ENCODE data around the gene IGLL5.

The IGLL5 gene

GRCh38 chr22:22926370-22927195 is 39.0 kb downstream of the IGLL5 start:
- in situ Hi-C loops (cut with MboI; ENCODE audit: low sequenced_read_pairs): no loop called here

- in situ Hi-C loops (cut with MboI; ENCODE audit: low sequenced_read_pairs): no loop called here
These were observed 39.7 kb downstream of the IGLL5 start for GRCh38 chr22:22927196-22927887.

- in situ Hi-C loops (cut with MboI; ENCODE audit: low sequenced_read_pairs): no loop called here
These were observed 40.5 kb downstream of the IGLL5 start for GRCh38 chr22:22927888-22928665.

GRCh38 chr22:22928666-22929380 is 41.2 kb downstream of the IGLL5 start:
- in situ Hi-C loops (cut with MboI; ENCODE audit: low sequenced_read_pairs): no loop called here

GRCh38 chr22:22929381-22930221 is 42.0 kb downstream of the IGLL5 start:
- in situ Hi-C loops (cut with MboI; ENCODE audit: low sequenced_read_pairs): no loop called here

- in situ Hi-C loops (cut with MboI; ENCODE audit: low sequenced_read_pairs): no loop called here
These were observed 42.5 kb downstream of the IGLL5 start for GRCh38 chr22:22930222-22930497.

- in situ Hi-C loops (cut with MboI; ENCODE audit: low sequenced_read_pairs): no loop called here
These were observed 43.2 kb downstream of the IGLL5 start for GRCh38 chr22:22930571-22931556.

- in situ Hi-C loops (cut with MboI; ENCODE audit: low sequenced_read_pairs): no loop called here
These were observed 44.1 kb downstream of the IGLL5 start for GRCh38 chr22:22931557-22932270.

GRCh38 chr22:22932512-22932941 is 44.9 kb downstream of the IGLL5 start:
- in situ Hi-C loops (cut with MboI; ENCODE audit: low sequenced_read_pairs): no loop called here

GRCh38 chr22:22933100-22933806 is 45.6 kb downstream of the IGLL5 start:
- in situ Hi-C loops (cut with MboI; ENCODE audit: low sequenced_read_pairs): no loop called here

GRCh38 chr22:22933807-22934542 is 46.4 kb downstream of the IGLL5 start:
- in situ Hi-C loops (cut with MboI; ENCODE audit: low sequenced_read_pairs): no loop called here

GRCh38 chr22:22934543-22935055 is 47.0 kb downstream of the IGLL5 start:
- in situ Hi-C loops (cut with MboI; ENCODE audit: low sequenced_read_pairs): no loop called here

- in situ Hi-C loops (cut with MboI; ENCODE audit: low sequenced_read_pairs): no loop called here
These were observed 47.5 kb downstream of the IGLL5 start for GRCh38 chr22:22935056-22935545.

GRCh38 chr22:22935546-22936157 is 48.0 kb downstream of the IGLL5 start:
- in situ Hi-C loops (cut with MboI; ENCODE audit: low sequenced_read_pairs): no loop called here

- in situ Hi-C loops (cut with MboI; ENCODE audit: low sequenced_read_pairs): no loop called here
These were observed 48.7 kb downstream of the IGLL5 start for GRCh38 chr22:22936180-22936914.

All from HL-60/S4 (cell line).